Measurements from ENCODE around the gene UROS. TPM values are rescaled to one million over a fixed set of nuclear protein-coding genes. Genes with fewer than 3 reads are reported as not detected.

UROS gene
- total and polyA plus RNA-seq, 2 of the 4 experiments (the other 2 are of a cell fraction): 48.7 to 56.5 TPM

GRCh38 chr10:125868372-125868975 lies 45.4 kb upstream of the UROS start:
- peaks cover 14% of the 10 kb centered on the region for H3K36me3 ChIP-seq (ENCODE audit: control insufficient read depth, insufficient read depth, low read length)
- H4K20me1 ChIP-seq (ENCODE audit: insufficient read depth, low read length): peaks cover 7% of the 10 kb centered on the region; the same call in 1 of the 2 replicates
- H3K4ac ChIP-seq (ENCODE audit: low read depth, low read length): no peak overlapping the region
- H3K27me3 ChIP-seq (ENCODE audit: control insufficient read depth, insufficient read depth, low read length): no peaks in the 10 kb centered on the region
- no peak overlapping the region for H3K23ac ChIP-seq (ENCODE audit: low read depth, low read length)
- DNase-seq (peak; percentile 65), ATAC-seq (ENCODE audit: low read depth) (peak; percentile 44; the same call in 1 of the 2 replicates)
- no peak overlapping the region for H4K5ac ChIP-seq (ENCODE audit: low read depth, low read length)
- H4K91ac ChIP-seq (ENCODE audit: insufficient read depth, low read depth, low read length): no peak overlapping the region
- H3K27ac ChIP-seq (ENCODE audit: insufficient read depth, low read length): no peak overlapping the region
- ChIA-PET POLR2A (ENCODE audit: unreplicated experiment) (interaction anchor here (0.7 kb wide), 1 partner anchor 14 kb away, joined by 3 read pairs; no protein-coding TSS in a partner anchor), CTCF (interaction anchor here (0.6 to 2.2 kb wide), 3 partner anchors 13 to 1467 kb away, joined by 3 to 11 read pairs (median 4); no protein-coding TSS in a partner anchor)
- H3K9ac ChIP-seq (ENCODE audit: low read depth, low read length): no peak overlapping the region
- no peak overlapping the region for H3K4me3 ChIP-seq (ENCODE audit: insufficient read depth, low read depth, low read length)
- peaks cover 2% of the 10 kb centered on the region; the same call in 1 of the 2 replicates for H3K9me1 ChIP-seq (ENCODE audit: insufficient read depth, low read length)
- TF ChIP-seq CTCF (conservative IDR thresholded peaks at IDR 0.05; ENCODE audit: low read depth, low read length) (peak; percentile 75), MAFK (IDR thresholded peaks at IDR 0.05; ENCODE audit: low read depth, low read length) (no peak), ELK1 (IDR thresholded peaks at IDR 0.05; ENCODE audit: borderline replicate concordance, low read depth, low read length) (no peak), RAD21 (IDR thresholded peaks at IDR 0.05; ENCODE audit: low read length) (peak; percentile 87), MAZ (IDR thresholded peaks at IDR 0.05; ENCODE audit: borderline replicate concordance, low read depth, low read length) (no peak), BHLHE40 (IDR thresholded peaks at IDR 0.05; ENCODE audit: low read depth, low read length) (no peak), SMC3 (IDR thresholded peaks at IDR 0.05; ENCODE audit: low read depth, low read length) (peak; percentile 55; the same call in 1 of the 2 replicates), MXI1 (IDR thresholded peaks at IDR 0.05; ENCODE audit: borderline replicate concordance, low read depth, low read length) (no peak), RCOR1 (IDR thresholded peaks at IDR 0.05; ENCODE audit: insufficient replicate concordance, low read length) (no peak), USF2 (IDR thresholded peaks at IDR 0.05; ENCODE audit: low read depth, low read length) (no peak), CEBPB (IDR thresholded peaks at IDR 0.05; ENCODE audit: low read depth, low read length) (no peak), NFE2L2 (IDR thresholded peaks at IDR 0.05; ENCODE audit: low read depth, low read length) (no peak), FOS (IDR thresholded peaks at IDR 0.05; ENCODE audit: low read depth, low read length) (no peak)
- in situ Hi-C loops (cut with MboI; ENCODE audit: low sequenced_read_pairs): no loop called here
- H3K9me3 ChIP-seq (ENCODE audit: control insufficient read depth, insufficient read depth, low read length): no peaks in the 10 kb centered on the region
- H3K18ac ChIP-seq (ENCODE audit: low read depth, low read length): no peak overlapping the region
- WGBS, 2 experiments (ENCODE audit: extremely low coverage in 2 of 2, insufficient read length in 1 of 2): no CpG with 5 or more reads among the region's 7 CpGs
- no peak overlapping the region for H3K4me2 ChIP-seq (ENCODE audit: low read depth, low read length)
- no peak overlapping the region for H2AK5ac ChIP-seq (ENCODE audit: low read depth, low read length)
- H3K56ac ChIP-seq (ENCODE audit: extremely low read depth, insufficient read depth, low read length): no peak overlapping the region
- intact Hi-C loops (cut with micrococcal nuclease): loop anchor here (1.0 to 5.0 kb wide), 4 partner anchors 114 to 879 kb away; no protein-coding TSS in a partner anchor
- H3K14ac ChIP-seq (replicated peaks; ENCODE audit: low read depth, low read length): no peak overlapping the region
- no peak overlapping the region for H2BK15ac ChIP-seq (ENCODE audit: low read depth, low read length)
- peaks cover 0 to 6% of the 10 kb centered on the region in 2 experiments; a peak in 1 of 4 replicates for H3K79me1 ChIP-seq (ENCODE audit: low read depth in 1 of 2, low read length in 2 of 2)
- no peak overlapping the region for H2AK9ac ChIP-seq (replicated peaks; ENCODE audit: low read depth, low read length, poor library complexity)
- dilution Hi-C loops (cut with HindIII; ENCODE audit: low sequenced_read_pairs, unreplicated experiment): no loop called here
- no peak overlapping the region for H4K8ac ChIP-seq (ENCODE audit: low read depth in 2 of 2, low read length in 2 of 2)
- H2BK5ac ChIP-seq (ENCODE audit: low read depth, low read length, poor library complexity, severe bottlenecking): no peak overlapping the region
- H3K4me1 ChIP-seq (ENCODE audit: control insufficient read depth, insufficient read depth, low read length): peaks cover 13% of the 10 kb centered on the region
- no TSS peak for BruUV-seq (replicated peaks)
- H2AFZ ChIP-seq (replicated peaks; ENCODE audit: low read length, poor library complexity): no peak overlapping the region
- no peak overlapping the region for H2BK20ac ChIP-seq (ENCODE audit: low read depth, low read length)
- H2BK120ac ChIP-seq (ENCODE audit: low read depth, low read length): no peak overlapping the region

Measured in IMR-90 (cell line).